Body of pancreas (tissue), 4 donors: ENCODE measurements around the gene IFIT1B.

Source experiments
- POLR2A ChIP-seq, 3 donors: fragments of 450-650 bp; IDR thresholded peaks; one replicate each; pipeline ENCODE4 v1.6.1; 2016; ENCODE audit warnings: antibody characterized with exemption in 3 of 3, mild to moderate bottlenecking in 2 of 3
- TF ChIP-seq, protein P1 (sequence below), 7 experiments: fragments of 450-650 bp in 4 of 7; fragments of 200-600 bp in 3 of 7; sonication (generic) in 3 of 7; IDR thresholded peaks; one replicate each; pipeline ENCODE4 v1.5.1; 2016 to 2019; ENCODE audit warnings: antibody characterized with exemption in 7 of 7

DNA sequence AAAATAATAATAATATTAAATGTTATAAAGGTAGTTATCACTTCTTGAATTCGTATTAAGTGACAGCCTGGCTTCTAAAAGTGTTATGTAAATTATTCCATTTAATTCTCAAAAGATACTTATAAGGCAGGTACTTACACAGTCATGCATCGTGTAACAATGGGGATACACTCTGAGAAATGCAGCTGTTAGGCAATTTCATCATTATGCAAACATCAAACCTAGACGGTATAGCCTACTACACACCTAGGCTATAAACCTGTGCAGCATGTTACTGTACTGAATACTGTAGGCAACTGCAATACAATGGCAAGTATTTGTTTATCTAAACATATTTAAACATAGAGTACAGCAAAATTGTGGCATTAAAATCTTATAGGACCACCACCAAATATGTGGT lies 16.0 kb downstream of the IFIT1B start:
- TF ChIP-seq, protein P1, sequence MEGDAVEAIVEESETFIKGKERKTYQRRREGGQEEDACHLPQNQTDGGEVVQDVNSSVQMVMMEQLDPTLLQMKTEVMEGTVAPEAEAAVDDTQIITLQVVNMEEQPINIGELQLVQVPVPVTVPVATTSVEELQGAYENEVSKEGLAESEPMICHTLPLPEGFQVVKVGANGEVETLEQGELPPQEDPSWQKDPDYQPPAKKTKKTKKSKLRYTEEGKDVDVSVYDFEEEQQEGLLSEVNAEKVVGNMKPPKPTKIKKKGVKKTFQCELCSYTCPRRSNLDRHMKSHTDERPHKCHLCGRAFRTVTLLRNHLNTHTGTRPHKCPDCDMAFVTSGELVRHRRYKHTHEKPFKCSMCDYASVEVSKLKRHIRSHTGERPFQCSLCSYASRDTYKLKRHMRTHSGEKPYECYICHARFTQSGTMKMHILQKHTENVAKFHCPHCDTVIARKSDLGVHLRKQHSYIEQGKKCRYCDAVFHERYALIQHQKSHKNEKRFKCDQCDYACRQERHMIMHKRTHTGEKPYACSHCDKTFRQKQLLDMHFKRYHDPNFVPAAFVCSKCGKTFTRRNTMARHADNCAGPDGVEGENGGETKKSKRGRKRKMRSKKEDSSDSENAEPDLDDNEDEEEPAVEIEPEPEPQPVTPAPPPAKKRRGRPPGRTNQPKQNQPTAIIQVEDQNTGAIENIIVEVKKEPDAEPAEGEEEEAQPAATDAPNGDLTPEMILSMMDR (IDR thresholded peaks at IDR 0.05): no peak
- TF ChIP-seq POLR2A (IDR thresholded peaks at IDR 0.05): no peak
